ENCODE measurements around the gene FNIP2.

The FNIP2 gene

GRCh38 chr4:158863296-158863695 lies 94.5 kb downstream of the FNIP2 start:
- Histone ChIP-seq H3K27ac (no peak overlapping the region), H3K4me3 (no peak overlapping the region)
- no peak for TF ChIP-seq CTCF (IDR thresholded peaks at IDR 0.05)
- no peak for DNase-seq (ENCODE audit: low spot score)

- Histone ChIP-seq H3K27ac (no peak overlapping the region), H3K4me3 (no peak overlapping the region)
- DNase-seq (ENCODE audit: low spot score) = no peak
- TF ChIP-seq CTCF (IDR thresholded peaks at IDR 0.05) = no peak
Observed at GRCh38 chr4:158865520-158866177, 96.8 kb downstream of the FNIP2 start.

DNA sequence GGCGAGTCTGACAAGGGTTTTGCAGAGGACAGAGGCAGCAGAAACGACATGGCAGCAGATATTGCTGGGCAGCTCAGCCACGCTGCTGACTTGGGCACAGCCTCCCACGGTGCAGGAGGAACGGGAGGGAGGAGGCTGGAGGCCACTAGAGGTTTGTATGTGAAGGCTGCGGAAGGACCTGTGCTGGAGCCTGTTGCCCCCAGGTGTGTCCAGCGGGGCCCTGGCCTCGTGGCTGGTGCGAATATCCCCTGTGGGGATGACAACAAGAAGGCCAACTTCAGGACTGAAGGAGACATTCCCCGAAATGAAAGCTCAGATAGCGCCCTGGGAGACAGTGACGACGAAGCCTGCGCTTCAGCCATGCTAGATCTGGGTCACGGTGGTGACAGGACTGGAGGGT lies 100.2 kb downstream of the FNIP2 start:
- DNase-seq (ENCODE audit: low spot score) = no peak
- TF ChIP-seq CTCF (IDR thresholded peaks at IDR 0.05) = no peak
- peak overlapping the region in 1 of 2 donors; percentile 62 for H3K27ac ChIP-seq
- H3K4me3 ChIP-seq = no peak overlapping the region

- no peak for TF ChIP-seq CTCF (IDR thresholded peaks at IDR 0.05)
- no peak overlapping the region for H3K4me3 ChIP-seq
Observed at GRCh38 chr4:158869761-158870160, 100.9 kb downstream of the FNIP2 start.

DNA sequence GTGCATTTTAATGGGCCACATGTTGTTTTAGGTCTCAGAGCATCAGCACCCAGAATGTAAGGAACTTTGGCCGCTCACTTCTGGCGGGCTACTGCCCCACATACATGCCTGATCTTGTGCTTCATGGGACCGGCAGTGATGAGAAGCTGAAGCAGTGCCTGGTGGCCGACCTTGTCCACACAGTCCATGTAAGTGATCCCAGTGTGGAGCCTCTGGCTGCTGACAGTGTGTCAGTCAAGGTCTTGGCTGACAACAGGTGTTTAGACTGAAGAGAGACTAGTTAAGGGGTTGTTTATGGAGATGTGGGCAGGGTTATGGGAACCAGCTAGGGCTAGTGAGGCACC lies 101.4 kb downstream of the FNIP2 start:
- no peak overlapping the region for H3K4me3 ChIP-seq
- peak overlapping the region; percentile 6 to 80 for H3K27ac ChIP-seq
- no peak for TF ChIP-seq CTCF (IDR thresholded peaks at IDR 0.05)
- no peak for DNase-seq (ENCODE audit: low spot score)

More at GRCh38 chr4:158869761-158870160, 100.9 kb downstream of the FNIP2 start:
- DNase-seq (ENCODE audit: low spot score) = no peak
- peak overlapping the region; percentile 6 to 80 for H3K27ac ChIP-seq

DNA sequence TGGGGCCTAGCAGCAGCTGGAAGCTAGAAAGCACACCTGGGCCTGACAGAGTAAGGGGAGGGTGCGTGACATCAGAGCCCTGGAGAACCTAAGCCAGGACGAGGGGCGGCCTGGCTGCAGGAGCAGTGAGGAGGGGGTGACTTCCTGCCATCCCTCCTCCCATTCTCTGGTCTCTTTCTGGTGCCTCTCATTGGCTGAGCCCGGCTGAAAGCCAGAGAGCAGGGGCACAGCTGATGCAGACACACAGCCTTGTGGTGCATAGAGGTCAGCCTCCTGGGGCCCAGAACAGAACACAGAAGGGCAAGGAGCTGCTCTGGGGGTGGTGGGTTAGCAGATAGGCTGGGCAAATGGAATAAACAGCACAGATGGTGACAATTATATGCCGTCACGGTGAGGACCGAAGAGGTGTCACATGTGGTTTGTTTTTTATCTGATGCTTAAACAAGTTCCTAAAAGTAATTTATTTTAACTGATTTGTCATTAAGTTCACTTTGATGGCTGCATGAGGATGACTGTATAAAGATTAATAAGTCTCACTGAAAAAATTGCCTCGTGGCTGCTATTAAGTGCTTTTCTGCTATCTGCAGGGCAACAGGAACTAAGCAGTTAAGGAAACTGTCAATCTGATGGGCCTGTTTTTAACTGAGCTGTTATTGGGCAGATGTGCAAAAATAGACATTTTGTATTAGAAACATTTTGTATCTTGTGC lies 102.0 kb downstream of the FNIP2 start:
- TF ChIP-seq CTCF (IDR thresholded peaks at IDR 0.05) = no peak
- H3K4me3 ChIP-seq = no peak overlapping the region
- H3K27ac ChIP-seq = peak overlapping the region; percentile 6 to 80
- DNase-seq (ENCODE audit: low spot score) = no peak

- H3K27ac ChIP-seq = peak overlapping the region in 1 of 2 donors; percentile 80
- TF ChIP-seq CTCF (IDR thresholded peaks at IDR 0.05) = no peak
- H3K4me3 ChIP-seq = no peak overlapping the region
- no peak for DNase-seq (ENCODE audit: low spot score)
Observed at GRCh38 chr4:158871335-158871724, 102.5 kb downstream of the FNIP2 start.
